Gastrocnemius medialis (tissue), 4 donors: ENCODE measurements around the gene RCSD1.

ENCODE experiments used
- POLR2A ChIP-seq, 2 donors: fragments of 450-650 bp; IDR thresholded peaks; one replicate each; pipeline ENCODE4 v1.6.1; 2017; ENCODE audit warnings: antibody characterized with exemption in 2 of 2, mild to moderate bottlenecking in 2 of 2, moderate library complexity in 2 of 2
- TF ChIP-seq, protein P1 (sequence below), 5 experiments: fragments of 450-650 bp in 3 of 5; fragments of 200-600 bp in 2 of 5; sonication (generic) in 2 of 5; IDR thresholded peaks in 4 of 5; conservative IDR thresholded peaks in 1 of 5; 1 replicate in 4 of 5; 2 replicates in 1 of 5; pipeline ENCODE4 v1.5.1; 2016 to 2019; ENCODE audit warnings: antibody characterized with exemption in 5 of 5, mild to moderate bottlenecking in 3 of 5, moderate library complexity in 3 of 5

DNA sequence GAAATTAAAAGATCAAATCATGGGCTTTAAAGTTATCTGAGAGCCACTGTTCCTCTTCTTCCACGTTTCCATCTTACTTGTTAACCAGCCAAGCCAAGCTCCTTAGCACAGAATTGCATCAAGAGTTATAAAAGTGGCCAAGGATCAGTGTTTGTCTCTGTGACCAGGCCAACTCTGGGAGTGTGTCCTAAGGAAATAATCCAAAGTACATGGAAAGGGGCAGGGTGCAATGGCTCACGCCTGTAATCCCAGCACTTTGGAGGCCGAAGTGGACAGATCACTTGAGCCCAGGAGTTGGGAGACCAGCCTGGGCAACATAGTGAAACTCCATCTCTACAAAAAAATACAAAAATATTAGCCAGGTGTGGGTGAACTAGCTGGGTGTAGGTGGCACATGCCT, 81.8 kb downstream of the RCSD1 start:
- TF ChIP-seq, protein P1, sequence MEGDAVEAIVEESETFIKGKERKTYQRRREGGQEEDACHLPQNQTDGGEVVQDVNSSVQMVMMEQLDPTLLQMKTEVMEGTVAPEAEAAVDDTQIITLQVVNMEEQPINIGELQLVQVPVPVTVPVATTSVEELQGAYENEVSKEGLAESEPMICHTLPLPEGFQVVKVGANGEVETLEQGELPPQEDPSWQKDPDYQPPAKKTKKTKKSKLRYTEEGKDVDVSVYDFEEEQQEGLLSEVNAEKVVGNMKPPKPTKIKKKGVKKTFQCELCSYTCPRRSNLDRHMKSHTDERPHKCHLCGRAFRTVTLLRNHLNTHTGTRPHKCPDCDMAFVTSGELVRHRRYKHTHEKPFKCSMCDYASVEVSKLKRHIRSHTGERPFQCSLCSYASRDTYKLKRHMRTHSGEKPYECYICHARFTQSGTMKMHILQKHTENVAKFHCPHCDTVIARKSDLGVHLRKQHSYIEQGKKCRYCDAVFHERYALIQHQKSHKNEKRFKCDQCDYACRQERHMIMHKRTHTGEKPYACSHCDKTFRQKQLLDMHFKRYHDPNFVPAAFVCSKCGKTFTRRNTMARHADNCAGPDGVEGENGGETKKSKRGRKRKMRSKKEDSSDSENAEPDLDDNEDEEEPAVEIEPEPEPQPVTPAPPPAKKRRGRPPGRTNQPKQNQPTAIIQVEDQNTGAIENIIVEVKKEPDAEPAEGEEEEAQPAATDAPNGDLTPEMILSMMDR (IDR thresholded peaks at IDR 0.05 in 4 of 5, conservative IDR thresholded peaks at IDR 0.05 in 1 of 5), result no peak
- no peak for TF ChIP-seq POLR2A (IDR thresholded peaks at IDR 0.05)
